Stimulated activated memory B cell treated with anti-CD40 and anti-IgM and Interleukin-4, amounts not matched to agents 10 μg/mL and 1 μg/mL and 100 μg/mL, for 72 hours (primary cell): ENCODE data around the gene CDX1.

Experiments used
- ATAC-seq: fragments of 150-1000 bp; cut with Tn5 transposase; 2 replicates; pipeline ENCODE4 v1.10.0; 2021
- H3K27ac Mint-ChIP-seq: one replicate; pipeline ENCODE4 v1.8.0; 2022; ENCODE audit warnings: mild to moderate bottlenecking, mixed read lengths
- H3K27me3 Mint-ChIP-seq: one replicate; pipeline ENCODE4 v1.8.0; 2022; ENCODE audit warnings: mixed read lengths
- H3K36me3 Mint-ChIP-seq: one replicate; pipeline ENCODE4 v1.8.0; 2022; ENCODE audit warnings: mixed read lengths
- H3K4me1 Mint-ChIP-seq: one replicate; pipeline ENCODE4 v1.8.0; 2022; ENCODE audit warnings: mixed read lengths
- H3K4me3 Mint-ChIP-seq: one replicate; pipeline ENCODE4 v1.8.0; 2022; ENCODE audit warnings: mild to moderate bottlenecking, moderate library complexity, mixed read lengths
- H3K9me3 Mint-ChIP-seq: one replicate; pipeline ENCODE4 v1.8.0; 2022; ENCODE audit warnings: mixed read lengths

Gene CDX1

GRCh38 chr5:150166650-150167511 lies at the start of gene CDX1:
CDX1 (plus strand) TSS chr5:150166778; CDS start chr5:150166877, 99 bp downstream.
- Mint-ChIP-seq H3K27me3 (peaks cover 47% of the 10 kb centered on the region), H3K27ac (no peak within 1 kb of the TSS), H3K9me3 (no peaks in the 10 kb centered on the region), H3K4me3 (no peak within 1 kb of the TSS), H3K4me1 (peaks cover 6% of the 10 kb centered on the region), H3K36me3 (no peaks in the 10 kb centered on the region)
- ATAC-seq, result peak; percentile 43

GRCh38 chr5:150117945-150118560 lies 48.5 kb upstream of the CDX1 start:
- Mint-ChIP-seq H3K4me1 (peaks cover 10% of the 10 kb centered on the region), H3K36me3 (no peaks in the 10 kb centered on the region), H3K27me3 (peaks cover 6% of the 10 kb centered on the region), H3K27ac (no peak overlapping the region), H3K4me3 (no peak overlapping the region), H3K9me3 (no peaks in the 10 kb centered on the region)
- ATAC-seq, result no peak

- H3K36me3 Mint-ChIP-seq, result no peaks in the 10 kb centered on the region
- no peaks in the 10 kb centered on the region for H3K9me3 Mint-ChIP-seq
- H3K4me3 Mint-ChIP-seq, result no peak overlapping the region
- H3K27me3 Mint-ChIP-seq, result no peaks in the 10 kb centered on the region
- H3K4me1 Mint-ChIP-seq, result peaks cover 10% of the 10 kb centered on the region
- H3K27ac Mint-ChIP-seq, result no peak overlapping the region
- no peak for ATAC-seq
Measured at GRCh38 chr5:150118561-150119229, 47.9 kb upstream of the CDX1 start.

GRCh38 chr5:150119421-150120061 lies 47.0 kb upstream of the CDX1 start:
- Mint-ChIP-seq H3K4me3 (no peak overlapping the region), H3K27ac (no peak overlapping the region), H3K27me3 (no peaks in the 10 kb centered on the region), H3K9me3 (no peaks in the 10 kb centered on the region), H3K4me1 (peaks cover 10% of the 10 kb centered on the region), H3K36me3 (no peaks in the 10 kb centered on the region)
- no peak for ATAC-seq

- ATAC-seq, result no peak
- H3K27ac Mint-ChIP-seq, result no peak overlapping the region
- no peaks in the 10 kb centered on the region for H3K36me3 Mint-ChIP-seq
- no peaks in the 10 kb centered on the region for H3K9me3 Mint-ChIP-seq
- no peaks in the 10 kb centered on the region for H3K27me3 Mint-ChIP-seq
- H3K4me3 Mint-ChIP-seq, result no peak overlapping the region
- H3K4me1 Mint-ChIP-seq, result peaks cover 10% of the 10 kb centered on the region
Measured at GRCh38 chr5:150120062-150120441, 46.5 kb upstream of the CDX1 start.

GRCh38 chr5:150120617-150121447 lies 45.7 kb upstream of the CDX1 start:
- no peak for ATAC-seq

GRCh38 chr5:150121448-150122157 lies 45.0 kb upstream of the CDX1 start:
- Mint-ChIP-seq H3K27ac (no peak overlapping the region), H3K4me1 (peaks cover 10% of the 10 kb centered on the region), H3K9me3 (no peaks in the 10 kb centered on the region), H3K27me3 (no peaks in the 10 kb centered on the region), H3K36me3 (no peaks in the 10 kb centered on the region), H3K4me3 (no peak overlapping the region)
- no peak for ATAC-seq

More at GRCh38 chr5:150120617-150121447, 45.7 kb upstream of the CDX1 start:
- Mint-ChIP-seq H3K27ac (no peak overlapping the region), H3K4me3 (no peak overlapping the region), H3K9me3 (no peaks in the 10 kb centered on the region), H3K36me3 (no peaks in the 10 kb centered on the region), H3K4me1 (peaks cover 10% of the 10 kb centered on the region), H3K27me3 (no peaks in the 10 kb centered on the region)

GRCh38 chr5:150122158-150122510 lies 44.4 kb upstream of the CDX1 start:
- Mint-ChIP-seq H3K9me3 (no peaks in the 10 kb centered on the region), H3K27me3 (no peaks in the 10 kb centered on the region), H3K27ac (no peak overlapping the region), H3K4me1 (peaks cover 7% of the 10 kb centered on the region), H3K4me3 (no peak overlapping the region), H3K36me3 (no peaks in the 10 kb centered on the region)
- peak; percentile 48 for ATAC-seq

- no peak for ATAC-seq
- Mint-ChIP-seq H3K36me3 (no peaks in the 10 kb centered on the region), H3K27me3 (no peaks in the 10 kb centered on the region), H3K9me3 (no peaks in the 10 kb centered on the region), H3K4me1 (peaks cover 5% of the 10 kb centered on the region), H3K27ac (no peak overlapping the region), H3K4me3 (no peak overlapping the region)
Measured at GRCh38 chr5:150122536-150123481, 43.8 kb upstream of the CDX1 start.

GRCh38 chr5:150123542-150123941 lies 43.0 kb upstream of the CDX1 start:
- Mint-ChIP-seq H3K27ac (no peak overlapping the region), H3K27me3 (no peaks in the 10 kb centered on the region), H3K36me3 (no peaks in the 10 kb centered on the region), H3K4me3 (no peak overlapping the region), H3K9me3 (no peaks in the 10 kb centered on the region), H3K4me1 (peaks cover 5% of the 10 kb centered on the region)
- no peak for ATAC-seq

- no peak overlapping the region for H3K4me3 Mint-ChIP-seq
- no peak for ATAC-seq
- H3K9me3 Mint-ChIP-seq, result no peaks in the 10 kb centered on the region
- H3K27me3 Mint-ChIP-seq, result no peaks in the 10 kb centered on the region
- no peak overlapping the region for H3K27ac Mint-ChIP-seq
- peaks cover 5% of the 10 kb centered on the region for H3K4me1 Mint-ChIP-seq
- no peaks in the 10 kb centered on the region for H3K36me3 Mint-ChIP-seq
Measured at GRCh38 chr5:150124111-150124557, 42.4 kb upstream of the CDX1 start.

- Mint-ChIP-seq H3K4me3 (no peak overlapping the region), H3K36me3 (no peaks in the 10 kb centered on the region), H3K27ac (no peak overlapping the region), H3K4me1 (peaks cover 6% of the 10 kb centered on the region), H3K9me3 (no peaks in the 10 kb centered on the region), H3K27me3 (no peaks in the 10 kb centered on the region)
- ATAC-seq, result no peak
Measured at GRCh38 chr5:150124596-150124995, 42.0 kb upstream of the CDX1 start.

GRCh38 chr5:150125334-150125733 lies 41.2 kb upstream of the CDX1 start:
- Mint-ChIP-seq H3K27me3 (no peaks in the 10 kb centered on the region), H3K4me3 (no peak overlapping the region), H3K27ac (no peak overlapping the region), H3K9me3 (no peaks in the 10 kb centered on the region), H3K36me3 (no peaks in the 10 kb centered on the region), H3K4me1 (peaks cover 13% of the 10 kb centered on the region)
- no peak for ATAC-seq
